HEK293T (cell line): Measurements from ENCODE around the gene ZBTB4.
"Not testable (repeated sequence)": the region's sequence is repeated elsewhere in the genome, so short reads cannot be mapped to it uniquely, and the experiment has no call there.

ENCODE experiments used
- CTCF ChIA-PET: fragments of 350-600 bp; formaldehyde crosslinking; extraction: SDS; loops from one replicate; lab custom pipeline; 2021; ENCODE audit warnings: antibody characterized with exemption, inconsistent platforms; lab: Yijun Ruan, JAX
- POLR2A ChIA-PET: fragments of 350-600 bp; formaldehyde crosslinking; extraction: SDS; loops from one replicate; lab custom pipeline; 2020; ENCODE audit warnings: antibody characterized with exemption, inconsistent platforms; lab: Yijun Ruan, JAX
- DNase-seq: peaks from one replicate; pipeline ENCODE4 v3.0.0; 2012; ENCODE audit warnings: mixed read lengths; ENCODE audit errors: extremely low spot score
- ARNT ChIP-seq: fragments of 450-650 bp; IDR thresholded peaks from 2 replicates; pipeline ENCODE4 v1.6.1; 2017; ENCODE audit warnings: mild to moderate bottlenecking
- BHLHE40 ChIP-seq: fragments of 450-650 bp; IDR thresholded peaks from 2 replicates; pipeline ENCODE4 v1.6.1; 2016; ENCODE audit warnings: mild to moderate bottlenecking, moderate library complexity, borderline replicate concordance
- CTBP1 ChIP-seq: fragments of 450-650 bp; IDR thresholded peaks from 2 replicates; pipeline ENCODE4 v1.6.1; 2016; ENCODE audit warnings: borderline replicate concordance
- ELF4 ChIP-seq: fragments of 450-650 bp; IDR thresholded peaks from 2 replicates; pipeline ENCODE4 v1.6.1; 2017; ENCODE audit warnings: antibody characterized with exemption
- FOXA1 ChIP-seq: fragments of 450-650 bp; IDR thresholded peaks from 2 replicates; pipeline ENCODE4 v1.6.1; 2016; ENCODE audit warnings: mild to moderate bottlenecking
- FOXK2 ChIP-seq: fragments of 450-650 bp; IDR thresholded peaks from 2 replicates; pipeline ENCODE4 v1.6.1; 2016; ENCODE audit warnings: mild to moderate bottlenecking
- FOXM1 ChIP-seq: fragments of 450-650 bp; IDR thresholded peaks from 2 replicates; pipeline ENCODE4 v1.6.1; 2017; ENCODE audit warnings: mild to moderate bottlenecking, borderline replicate concordance
- HDGF ChIP-seq: fragments of 450-650 bp; IDR thresholded peaks from 2 replicates; pipeline ENCODE4 v1.6.1; 2017; ENCODE audit warnings: antibody characterized with exemption, borderline replicate concordance
- L3MBTL2 ChIP-seq: fragments of 450-650 bp; conservative IDR thresholded peaks from 2 replicates; pipeline ENCODE4 v1.6.1; 2016; ENCODE audit warnings: mild to moderate bottlenecking
- LEF1 ChIP-seq: fragments of 450-650 bp; IDR thresholded peaks from 2 replicates; pipeline ENCODE4 v1.6.1; 2017; ENCODE audit warnings: mild to moderate bottlenecking, borderline replicate concordance
- NFRKB ChIP-seq: fragments of 450-650 bp; IDR thresholded peaks from 2 replicates; pipeline ENCODE4 v1.6.1; 2016; ENCODE audit warnings: mild to moderate bottlenecking, moderate library complexity
- PKNOX1 ChIP-seq: fragments of 450-650 bp; IDR thresholded peaks from 2 replicates; pipeline ENCODE4 v1.6.1; 2016
- SP1 ChIP-seq: fragments of 450-650 bp; IDR thresholded peaks from 2 replicates; pipeline ENCODE4 v1.6.1; 2017
- SUZ12 ChIP-seq: fragments of 450-650 bp; IDR thresholded peaks from 2 replicates; pipeline ENCODE4 v1.6.1; 2016; ENCODE audit warnings: mild to moderate bottlenecking
- TARDBP ChIP-seq: fragments of 450-650 bp; IDR thresholded peaks from 2 replicates; pipeline ENCODE4 v1.6.1; 2016
- ZNF384 ChIP-seq: fragments of 450-650 bp; IDR thresholded peaks from 2 replicates; pipeline ENCODE4 v1.6.1; 2016

Gene ZBTB4

DNA sequence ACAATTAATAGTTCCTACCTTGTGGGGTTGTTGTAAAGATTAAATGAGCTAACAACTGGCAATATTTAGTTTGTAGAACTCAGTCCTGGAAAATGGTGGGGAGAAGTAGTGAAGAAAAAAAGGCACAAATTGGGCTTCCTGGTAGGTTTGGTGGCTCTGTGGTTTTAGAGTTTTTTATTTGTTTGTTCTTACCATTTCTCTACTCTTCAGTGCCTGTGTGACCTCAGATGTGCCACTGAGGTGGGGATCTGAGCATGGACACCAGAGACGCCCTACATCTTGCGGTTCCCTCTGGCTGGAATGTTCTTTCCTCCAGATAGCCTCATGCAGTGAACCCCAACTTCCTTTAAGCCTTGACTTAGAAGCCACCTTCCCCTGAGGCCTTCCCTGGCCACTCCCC lies 7.7 kb downstream of the ZBTB4 start:
- TF ChIP-seq L3MBTL2 (no peak), ARNT (no peak), SP1 (no peak), SUZ12 (no peak), HDGF (no peak)
- CTCF ChIA-PET = no interaction called here
- DNase-seq = no peak
- POLR2A ChIA-PET = no interaction called here

DNA sequence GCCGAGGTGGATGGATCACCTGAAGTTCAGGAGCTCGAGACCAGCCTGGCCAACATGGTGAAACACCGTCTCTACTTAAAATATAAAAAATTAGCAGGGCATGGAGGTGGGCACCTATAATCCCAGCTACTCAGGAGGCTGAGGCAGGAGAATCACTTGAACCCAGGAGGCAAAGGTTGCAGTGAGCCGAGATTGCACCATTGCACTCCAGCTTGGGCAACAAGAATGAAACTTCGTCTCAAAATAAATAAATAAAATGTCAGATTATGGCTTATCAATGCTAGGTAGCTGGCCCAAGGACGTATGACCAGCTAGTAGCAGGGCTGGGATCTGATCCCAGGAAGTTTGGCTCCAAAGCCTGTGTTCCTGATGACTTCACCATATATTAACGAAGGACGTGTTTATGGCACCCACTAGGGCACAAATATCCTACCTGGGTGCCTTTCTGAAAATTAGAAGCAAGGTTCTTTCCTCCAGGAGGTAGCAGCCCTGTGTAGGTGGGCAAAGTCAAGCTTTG lies 8.9 kb downstream of the ZBTB4 start:
- ChIA-PET CTCF (interaction anchor here (0.5 kb wide), 1 partner anchor 35 kb away, joined by 3 read pairs; no protein-coding TSS in a partner anchor), POLR2A (interaction anchor here (1.0 kb wide), 1 partner anchor 10 kb away, joined by 3 read pairs; no protein-coding TSS in a partner anchor)
- DNase-seq = not testable (repeated sequence)

DNA sequence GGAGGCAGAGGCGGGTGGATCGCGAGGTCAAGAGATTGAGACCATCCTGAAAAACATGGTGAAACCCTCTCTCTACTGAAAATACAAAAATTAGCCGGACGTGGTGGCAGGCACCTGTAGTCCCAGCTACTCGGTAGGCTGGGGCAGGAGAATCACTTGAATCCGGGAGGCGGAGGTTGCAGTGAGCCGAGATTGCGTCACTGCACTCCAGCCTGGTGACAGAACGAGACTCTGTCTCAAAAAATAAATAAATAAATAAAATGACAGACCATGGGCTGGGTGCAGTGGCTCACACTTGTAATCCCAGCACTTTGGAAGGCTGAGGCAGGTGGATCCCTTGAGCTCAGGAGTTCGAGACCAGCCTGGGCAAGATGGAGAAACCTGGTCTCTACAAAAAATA lies 9.6 kb downstream of the ZBTB4 start:
- CTCF ChIA-PET, DNase-seq: not testable (repeated sequence)
- POLR2A ChIA-PET = interaction anchor here (1.0 kb wide), 1 partner anchor 10 kb away, joined by 3 read pairs; no protein-coding TSS in a partner anchor

DNA sequence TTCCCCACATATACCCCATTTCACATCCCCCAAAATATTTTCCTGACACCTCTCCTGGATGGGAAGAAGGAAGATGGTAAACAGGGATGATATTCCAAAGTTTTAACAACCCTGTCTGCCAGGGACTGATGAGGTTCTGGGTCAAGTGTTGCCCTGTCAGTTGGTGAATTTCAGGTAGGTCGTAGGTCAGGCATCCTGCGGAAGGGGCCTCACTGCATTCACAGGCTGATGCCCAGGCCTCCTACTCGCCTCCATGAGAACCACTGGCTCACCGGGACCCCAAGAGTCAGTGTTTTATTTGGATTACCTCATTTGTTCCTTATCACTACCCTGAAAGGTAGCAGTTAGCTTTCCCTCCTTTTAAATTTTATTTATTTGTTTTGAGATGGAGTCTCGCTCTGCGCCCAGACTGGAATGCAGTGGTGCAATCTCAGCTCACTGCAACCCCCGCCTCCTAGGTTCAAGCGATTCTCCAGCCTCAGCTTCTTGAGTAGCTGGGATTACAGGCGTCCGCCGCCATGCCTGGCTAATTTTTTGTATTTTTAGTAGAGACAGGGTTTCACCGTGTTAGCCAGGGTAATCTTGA lies 10.5 kb downstream of the ZBTB4 start:
- no peak for DNase-seq
- POLR2A ChIA-PET = interaction anchor here (0.9 kb wide), 1 partner anchor 15 kb away, joined by 3 read pairs; the partner anchor contains the start of gene POLR2A
- CTCF ChIA-PET = no interaction called here
- no peak for TF ChIP-seq BHLHE40
- TF ChIP-seq ZNF384 = no peak
- TF ChIP-seq ARNT = no peak
- TF ChIP-seq PKNOX1 = no peak

GRCh38 chr17:7468290-7468689 lies 11.1 kb downstream of the ZBTB4 start:
- POLR2A ChIA-PET = interaction anchor here (0.9 kb wide), 1 partner anchor 22 kb away, joined by 3 read pairs; no protein-coding TSS in a partner anchor
- TF ChIP-seq L3MBTL2 (no peak), BHLHE40 (no peak), FOXA1 (no peak), FOXM1 (no peak), HDGF (no peak), ARNT (no peak), LEF1 (no peak), ELF4 (no peak), CTBP1 (no peak), FOXK2 (no peak), SP1 (no peak), ZNF384 (no peak), SUZ12 (no peak), PKNOX1 (no peak), TARDBP (no peak), NFRKB (no peak)
- DNase-seq = no peak
- CTCF ChIA-PET = no interaction called here

DNA sequence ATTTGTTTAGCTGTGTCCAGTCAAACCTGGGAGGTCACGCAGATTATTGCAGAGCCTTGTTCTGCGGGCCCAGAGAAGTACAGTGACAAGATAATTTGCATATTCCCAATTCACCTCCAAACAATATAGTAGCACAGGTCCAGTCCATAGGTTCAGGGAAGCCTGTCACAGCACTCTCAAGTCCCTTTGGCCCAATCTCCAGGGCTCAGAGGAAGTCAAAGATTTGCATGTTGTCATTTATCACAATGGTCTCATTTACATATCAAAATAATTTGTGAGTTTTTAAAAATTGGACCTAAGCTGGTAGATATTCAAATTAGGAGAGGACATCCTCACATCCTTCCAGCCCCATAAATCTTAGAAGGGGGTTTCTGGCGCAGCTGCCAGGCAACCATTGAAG lies 11.9 kb downstream of the ZBTB4 start:
- ChIA-PET CTCF (no interaction called here), POLR2A (interaction anchor here (0.6 to 1.2 kb wide), 3 partner anchors 9 to 22 kb away, joined by 3 to 4 read pairs (median 3); no protein-coding TSS in a partner anchor)
- no peak for DNase-seq
- TF ChIP-seq NFRKB = no peak
- no peak for TF ChIP-seq LEF1
- TF ChIP-seq L3MBTL2 = no peak
- TF ChIP-seq SUZ12 = no peak

GRCh38 chr17:7466639-7467341 lies 12.6 kb downstream of the ZBTB4 start:
- POLR2A ChIA-PET = interaction anchor here (0.6 to 1.2 kb wide), 3 partner anchors 9 to 30 kb away, joined by 3 to 4 read pairs (median 3); no protein-coding TSS in a partner anchor
- DNase-seq = no peak
- TF ChIP-seq NFRKB = no peak
- no peak for TF ChIP-seq ARNT
- no peak for TF ChIP-seq TARDBP
- TF ChIP-seq BHLHE40 = no peak
- no peak for TF ChIP-seq FOXM1
- TF ChIP-seq FOXK2 = no peak
- TF ChIP-seq ELF4 = no peak
- TF ChIP-seq SUZ12 = no peak
- TF ChIP-seq PKNOX1 = no peak
- CTCF ChIA-PET = no interaction called here
